Spleen (tissue), 11 donors: ENCODE measurements around the gene BSN. TPM values are rescaled to one million over a fixed set of nuclear protein-coding genes. Genes with fewer than 3 reads are reported as not detected.

Experiments used
- DNase-seq: peaks from one replicate; pipeline ENCODE4 v3.0.0-alpha.2; 2020
- H3K27ac ChIP-seq, 8 donors: fragments of 200-600 bp; sonication (generic) in 7 of 8; 1 replicate in 4 of 8; 2 replicates in 4 of 8; pipeline versions ENCODE4 v1.5.0 to v1.8.0; 2016 to 2021; ENCODE audit warnings: inconsistent platforms in 4 of 8, mild to moderate bottlenecking in 4 of 8, moderate library complexity in 1 of 8
- H3K27me3 ChIP-seq, 7 donors: fragments of 200-600 bp; sonication (generic) in 6 of 7; replicated peaks in 1 of 7; 1 replicate in 4 of 7; 2 replicates in 3 of 7; pipeline versions ENCODE4 v1.5.0 to v1.8.0; 2016 to 2021; ENCODE audit warnings: inconsistent platforms in 3 of 7, mild to moderate bottlenecking in 1 of 7
- H3K36me3 ChIP-seq, 6 donors: fragments of 200-600 bp; sonication (generic) in 5 of 6; 1 replicate in 4 of 6; 2 replicates in 2 of 6; pipeline versions ENCODE4 v1.5.0 to v1.8.0; 2016 to 2021; ENCODE audit warnings: inconsistent platforms in 2 of 6
- H3K4me1 ChIP-seq, 6 donors: fragments of 200-600 bp; sonication (generic) in 5 of 6; 1 replicate in 3 of 6; 2 replicates in 3 of 6; pipeline versions ENCODE4 v1.5.0 to v1.8.0; 2016 to 2021; ENCODE audit warnings: inconsistent platforms in 3 of 6
- H3K4me3 ChIP-seq, 8 donors: fragments of 200-600 bp; sonication (generic) in 7 of 8; 1 replicate in 4 of 8; 2 replicates in 4 of 8; pipeline versions ENCODE4 v1.5.0 to v1.8.0; 2016 to 2021; ENCODE audit warnings: inconsistent platforms in 4 of 8, mild to moderate bottlenecking in 4 of 8, moderate library complexity in 2 of 8
- H3K9me3 ChIP-seq, 8 donors: fragments of 200-600 bp; sonication (generic) in 7 of 8; 1 replicate in 4 of 8; 2 replicates in 4 of 8; pipeline versions ENCODE4 v1.5.0 to v1.8.0; 2016 to 2021; ENCODE audit warnings: inconsistent platforms in 4 of 8
- POLR2A ChIP-seq, 3 donors: fragments of 450-650 bp; IDR thresholded peaks; one replicate each; pipeline ENCODE4 v1.5.1; 2017; ENCODE audit warnings: antibody characterized with exemption in 3 of 3, mild to moderate bottlenecking in 1 of 3
- POLR2AphosphoS5 ChIP-seq, 3 donors: sonication (generic); formaldehyde crosslinking; IDR thresholded peaks; one replicate each; pipeline ENCODE4 v1.5.1; 2017; ENCODE audit warnings: antibody characterized with exemption in 3 of 3
- WGBS, 5 donors: extraction: QIAGEN DNeasy Blood & Tissue Kit in 3 of 5; methylation state at CpG; one replicate each; pipeline versions ENCODE4 v1.1.5 to v1.1.7; 2013 to 2018; 5-methylcytosine and 5-hydroxymethylcytosine counted together
- intact Hi-C: fragments of 100-400 bp; cut with DNase I; formaldehyde crosslinking; loops from one replicate; pipeline ENCODE4 v1.15.0; 2023; ENCODE audit warnings: low total_unique reads
- polyA plus RNA-seq, 3 donors: library from polyadenylated mRNA; stranded (reverse); fragments of 200-250 nt; gene quantifications; one replicate each; pipeline ENCODE4 v1.2.1, GENCODE V29; 2013
- total RNA-seq, 7 donors: library from RNA; depleted of rRNA in 3 of 7; stranded (reverse); fragments of >200 nt in 3 of 7; fragmentation: NEBNext Ultra II Directional in 4 of 7; extraction: Animal tissue kit (Norgen Biotek cat#: 25700) in 4 of 7; gene quantifications; one replicate each; pipeline versions ENCODE4 v1.1.0 to v1.2.1, GENCODE V29; 2016 to 2021
- TF ChIP-seq, protein P1 (sequence below), 11 experiments: fragments of 200-600 bp in 7 of 11; fragments of 450-650 bp in 4 of 11; sonication (generic) in 4 of 11; IDR thresholded peaks in 8 of 11; conservative IDR thresholded peaks in 3 of 11; 1 replicate in 7 of 11; 2 replicates in 4 of 11; pipeline versions ENCODE4 v1.4.0 to v1.8.0; 2016 to 2021; ENCODE audit warnings: antibody characterized with exemption in 11 of 11, inconsistent platforms in 4 of 11, mild to moderate bottlenecking in 1 of 11
- donor health status: healthy with polysubstance abuse.
- donor health status: DM: no; HTN: no; CAD: no; lungs with moderate emphysema.
- donor health status: DM: no; HTN: no; CAD: no.
- donor health status: Bipolar disorder and iron deficiency.
- donor health status: healthy.
- donor health status: DM: no; HTN: no; CAD: no.
- donor health status: DM: yes; HTN: yes; CAD: no.

The BSN gene
- total and polyA plus RNA-seq, 10 donors: 0.02 to 1.1 (median 0.36) TPM

DNA sequence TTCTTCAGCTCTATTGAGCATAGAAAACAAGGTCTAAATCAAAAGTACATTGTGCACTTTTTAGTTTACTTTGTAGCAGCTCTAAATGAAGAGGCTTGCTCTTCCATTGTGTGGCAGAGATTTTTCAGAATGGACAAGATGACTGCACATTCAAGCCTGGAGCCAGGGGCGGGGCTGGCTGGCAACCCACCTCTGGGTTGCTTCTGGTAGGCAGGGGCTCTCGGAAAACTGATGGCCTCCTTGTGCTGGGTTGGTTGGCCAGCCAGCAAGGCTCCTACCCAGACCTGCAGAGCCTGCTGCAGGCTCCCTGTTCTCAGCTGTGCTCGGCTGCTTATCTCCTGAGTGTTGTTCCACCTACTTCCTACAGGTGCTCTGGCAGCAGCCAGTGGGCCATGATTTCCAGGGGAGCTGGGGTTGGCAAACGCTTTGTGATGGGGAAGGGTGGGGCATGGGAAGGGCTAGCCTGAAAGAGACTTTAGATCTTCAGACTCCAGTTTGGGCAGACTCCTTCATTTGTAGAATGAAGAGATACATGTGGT, 8.8 kb downstream of the BSN start:
- Histone ChIP-seq H3K36me3 (no peaks in the 10 kb centered on the region), H3K4me3 (no peak overlapping the region), H3K4me1 (no peaks in the 10 kb centered on the region), H3K27ac (no peak overlapping the region), H3K27me3 (peaks cover 0 to 7% (median 0%) of the 10 kb centered on the region in 7 donors), H3K9me3 (peaks cover 0 to 10% (median 0%) of the 10 kb centered on the region in 8 donors)
- intact Hi-C loops: no loop called here
- no peak for DNase-seq
- no peak for TF ChIP-seq POLR2A (IDR thresholded peaks at IDR 0.05)
- TF ChIP-seq, protein P1, sequence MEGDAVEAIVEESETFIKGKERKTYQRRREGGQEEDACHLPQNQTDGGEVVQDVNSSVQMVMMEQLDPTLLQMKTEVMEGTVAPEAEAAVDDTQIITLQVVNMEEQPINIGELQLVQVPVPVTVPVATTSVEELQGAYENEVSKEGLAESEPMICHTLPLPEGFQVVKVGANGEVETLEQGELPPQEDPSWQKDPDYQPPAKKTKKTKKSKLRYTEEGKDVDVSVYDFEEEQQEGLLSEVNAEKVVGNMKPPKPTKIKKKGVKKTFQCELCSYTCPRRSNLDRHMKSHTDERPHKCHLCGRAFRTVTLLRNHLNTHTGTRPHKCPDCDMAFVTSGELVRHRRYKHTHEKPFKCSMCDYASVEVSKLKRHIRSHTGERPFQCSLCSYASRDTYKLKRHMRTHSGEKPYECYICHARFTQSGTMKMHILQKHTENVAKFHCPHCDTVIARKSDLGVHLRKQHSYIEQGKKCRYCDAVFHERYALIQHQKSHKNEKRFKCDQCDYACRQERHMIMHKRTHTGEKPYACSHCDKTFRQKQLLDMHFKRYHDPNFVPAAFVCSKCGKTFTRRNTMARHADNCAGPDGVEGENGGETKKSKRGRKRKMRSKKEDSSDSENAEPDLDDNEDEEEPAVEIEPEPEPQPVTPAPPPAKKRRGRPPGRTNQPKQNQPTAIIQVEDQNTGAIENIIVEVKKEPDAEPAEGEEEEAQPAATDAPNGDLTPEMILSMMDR (IDR thresholded peaks at IDR 0.05 in 8 of 11, conservative IDR thresholded peaks at IDR 0.05 in 3 of 11): no peak
- no peak for TF ChIP-seq POLR2AphosphoS5 (IDR thresholded peaks at IDR 0.05)
- WGBS, 5 donors: 67 to 86% (median 73%) methylated on average over 4 of the region's 4 CpGs

DNA sequence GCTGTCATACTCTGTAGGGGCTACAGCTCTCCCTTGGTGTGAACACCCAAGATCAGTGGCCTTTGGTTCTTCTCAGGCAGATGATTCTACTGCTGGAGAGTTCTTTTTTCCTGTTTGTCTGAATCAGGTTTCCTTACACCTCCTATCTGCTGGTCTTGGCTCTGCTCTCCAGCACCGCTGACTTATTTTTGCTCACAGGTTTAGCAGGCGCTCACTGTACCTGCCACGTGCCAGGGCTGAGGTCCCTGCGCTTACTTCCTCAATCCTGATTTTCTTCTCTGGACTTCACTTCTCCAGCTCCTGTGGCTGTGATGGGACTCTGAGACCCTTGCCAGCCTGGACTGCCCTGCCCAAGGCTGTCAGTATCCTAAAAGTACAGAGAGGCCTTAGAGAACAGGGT, 9.5 kb downstream of the BSN start:
- peaks cover 0 to 10% (median 0%) of the 10 kb centered on the region in 8 donors for H3K9me3 ChIP-seq
- peaks cover 0 to 4% (median 0%) of the 10 kb centered on the region in 7 donors for H3K27me3 ChIP-seq
- H3K36me3 ChIP-seq: no peaks in the 10 kb centered on the region
- intact Hi-C loops: no loop called here
- DNase-seq: no peak
- H3K4me3 ChIP-seq: no peak overlapping the region
- 82 to 93% (median 89%) methylated on average over 4 of the region's 4 CpGs for WGBS, 5 donors
- no peak overlapping the region for H3K27ac ChIP-seq
- no peaks in the 10 kb centered on the region for H3K4me1 ChIP-seq
- TF ChIP-seq POLR2A (IDR thresholded peaks at IDR 0.05): no peak
- TF ChIP-seq POLR2AphosphoS5 (IDR thresholded peaks at IDR 0.05): no peak
- TF ChIP-seq, protein P1 (IDR thresholded peaks at IDR 0.05 in 8 of 11, conservative IDR thresholded peaks at IDR 0.05 in 3 of 11): no peak

DNA sequence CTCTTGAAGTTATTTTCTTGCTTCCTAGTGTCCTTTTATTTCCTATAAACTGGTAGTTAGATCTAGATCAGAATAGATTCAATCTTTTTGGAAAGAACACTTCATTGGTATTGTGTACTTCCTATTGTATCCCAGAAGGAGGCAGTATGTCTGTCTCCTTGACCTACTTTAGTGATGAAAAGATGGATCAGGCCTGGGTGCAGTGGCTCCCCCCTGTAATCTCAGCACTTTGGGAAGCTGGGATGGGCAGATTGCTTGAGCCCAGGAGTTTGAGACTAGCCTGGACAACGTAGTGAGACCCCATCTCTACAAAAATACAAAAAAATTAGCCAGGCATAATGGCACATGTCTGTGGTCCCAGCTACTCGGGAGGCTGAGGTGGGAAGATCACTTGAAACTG, 12.0 kb downstream of the BSN start:
- WGBS, 5 donors: 60 to 85% (median 74%) methylated on average over 2 of the region's 2 CpGs
- no peak overlapping the region for H3K4me3 ChIP-seq
- no peaks in the 10 kb centered on the region for H3K36me3 ChIP-seq
- no peaks in the 10 kb centered on the region for H3K27me3 ChIP-seq
- no peaks in the 10 kb centered on the region for H3K4me1 ChIP-seq
- intact Hi-C loops: no loop called here
- no peaks in the 10 kb centered on the region for H3K9me3 ChIP-seq
- TF ChIP-seq, protein P1 (IDR thresholded peaks at IDR 0.05 in 8 of 11, conservative IDR thresholded peaks at IDR 0.05 in 3 of 11): no peak
- TF ChIP-seq POLR2AphosphoS5 (IDR thresholded peaks at IDR 0.05): no peak
- no peak for TF ChIP-seq POLR2A (IDR thresholded peaks at IDR 0.05)
- no peak overlapping the region for H3K27ac ChIP-seq
- no peak for DNase-seq

DNA sequence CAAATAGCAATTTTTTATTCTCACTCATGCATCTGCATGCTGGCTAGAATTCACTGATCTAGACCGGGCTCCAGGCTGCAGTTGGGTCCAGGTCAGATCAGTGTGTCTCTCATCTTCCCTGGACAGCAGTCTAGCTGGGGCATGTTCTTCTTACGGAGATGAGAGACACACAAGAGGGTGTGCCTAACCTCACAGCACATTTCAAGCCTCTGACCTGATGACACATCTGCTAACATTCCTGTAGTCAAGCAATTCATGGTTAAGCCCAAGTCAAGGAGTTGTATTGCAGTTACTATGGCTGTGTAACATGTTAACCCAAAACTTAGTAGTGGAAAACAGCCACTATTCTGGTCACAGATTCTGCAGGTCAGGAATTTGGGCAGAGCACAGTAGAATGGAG, 13.1 kb downstream of the BSN start:
- H3K9me3 ChIP-seq: no peaks in the 10 kb centered on the region
- no peak overlapping the region for H3K4me3 ChIP-seq
- no peak for DNase-seq
- H3K27ac ChIP-seq: no peak overlapping the region
- no peaks in the 10 kb centered on the region for H3K36me3 ChIP-seq
- intact Hi-C loops: no loop called here
- no peaks in the 10 kb centered on the region for H3K4me1 ChIP-seq
- no peak for TF ChIP-seq POLR2A (IDR thresholded peaks at IDR 0.05)
- no peak for TF ChIP-seq POLR2AphosphoS5 (IDR thresholded peaks at IDR 0.05)
- TF ChIP-seq, protein P1 (IDR thresholded peaks at IDR 0.05 in 8 of 11, conservative IDR thresholded peaks at IDR 0.05 in 3 of 11): no peak
- no peaks in the 10 kb centered on the region for H3K27me3 ChIP-seq
- 42 to 87% (median 50%) methylated on average over 2 of the region's 2 CpGs for WGBS, 5 donors
